Erythroblast (primary cell): Measurements from ENCODE around the gene SCRN2.

Experiments
- GATA1 ChIP-seq: IDR thresholded peaks from 2 replicates; pipeline ENCODE4 v1.6.1; 2011; ENCODE audit warnings: low read depth, mild to moderate bottlenecking, control low read depth, low read length, moderate library complexity
- POLR2A ChIP-seq: IDR thresholded peaks from 2 replicates; pipeline ENCODE4 v1.6.1; 2011; ENCODE audit warnings: mild to moderate bottlenecking, low read length

- TF ChIP-seq POLR2A: no peak
- no peak for TF ChIP-seq GATA1
Measured at GRCh38 chr17:47884427-47884740, 43.3 kb upstream of the SCRN2 start.
